Measurements from ENCODE around the gene CBLN2.
A peak's percentile ranks its signal among the peaks of the same experiment; 100 is the strongest.

Gene CBLN2

DNA sequence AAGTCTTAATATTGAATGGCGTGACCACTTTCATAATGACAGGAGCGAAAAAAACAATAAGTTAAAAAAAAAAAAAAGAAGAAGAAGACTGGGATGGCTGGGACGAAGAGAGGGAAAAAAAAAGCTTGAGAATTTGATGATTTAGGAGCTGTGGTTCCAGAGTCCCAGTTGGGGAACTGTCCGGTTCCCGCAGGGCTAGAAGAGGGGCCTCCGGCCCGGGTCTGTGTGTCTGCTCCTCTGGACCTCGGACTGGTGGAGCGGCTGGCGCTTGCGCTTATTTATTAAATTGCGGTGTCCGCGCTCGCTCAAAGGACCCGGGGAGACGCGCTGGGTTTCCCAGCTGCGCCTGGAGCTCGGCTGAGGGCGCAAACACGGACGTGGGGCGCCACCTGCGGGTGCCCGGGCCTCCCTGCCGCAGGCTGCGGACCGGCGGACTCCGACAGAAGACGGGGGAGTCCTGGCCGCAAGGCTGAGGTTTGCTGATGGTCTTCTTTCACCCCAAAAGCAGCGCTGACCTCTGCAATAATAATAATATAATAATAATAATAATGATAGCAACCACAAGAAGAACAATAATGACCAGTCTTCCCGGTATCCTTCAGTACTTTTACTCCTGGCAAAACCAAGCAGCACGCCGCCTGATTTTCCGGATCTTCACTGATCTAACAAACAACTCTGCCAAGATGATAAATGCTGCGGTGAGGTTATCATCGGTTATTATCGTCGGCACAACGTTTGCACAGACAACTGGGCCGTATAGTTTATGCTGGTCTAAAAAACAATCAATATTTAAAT is at the start of gene CBLN2:
TSS of gene CBLN2 (minus strand) at position 251 of the 795 bp plus-strand sequence. CDS start 2,182 bp downstream, outside the sequence.
- H3K27ac ChIP-seq: peak within 1 kb of the TSS; percentile 68
- TF ChIP-seq ZFX (IDR thresholded peaks at IDR 0.05) (no peak), CTCF (conservative IDR thresholded peaks at IDR 0.05) (peak; percentile 94)

GRCh38 chr18:72588360-72588759 is 44.2 kb upstream of the CBLN2 start:
- no peak overlapping the region for H3K27ac ChIP-seq
- TF ChIP-seq ZFX (IDR thresholded peaks at IDR 0.05): no peak

DNA sequence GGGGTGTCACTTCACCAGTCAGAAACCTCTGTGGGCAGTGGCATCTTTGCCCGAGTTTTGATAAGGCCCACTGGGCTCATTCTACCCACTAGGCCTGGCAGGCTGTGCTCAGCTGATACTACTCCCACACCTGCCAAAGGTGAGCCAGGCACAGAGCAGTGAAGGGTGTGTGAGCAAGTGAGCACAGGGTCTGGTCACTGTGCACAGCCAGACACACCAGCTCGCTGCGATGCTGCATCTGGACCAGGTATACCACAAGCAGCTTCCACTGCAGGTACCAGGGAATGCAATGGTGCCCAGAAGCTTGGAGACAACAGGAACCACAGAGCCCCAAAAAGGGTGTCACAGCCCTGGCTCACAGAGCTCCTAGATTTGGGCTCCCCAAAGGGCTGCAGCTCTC is 40.6 kb upstream of the CBLN2 start:
- H3K27ac ChIP-seq: peak overlapping the region; percentile 7; the same call in 1 of the 2 replicates
- TF ChIP-seq CTCF (conservative IDR thresholded peaks at IDR 0.05): no peak
- no peak for TF ChIP-seq ZFX (IDR thresholded peaks at IDR 0.05)

DNA sequence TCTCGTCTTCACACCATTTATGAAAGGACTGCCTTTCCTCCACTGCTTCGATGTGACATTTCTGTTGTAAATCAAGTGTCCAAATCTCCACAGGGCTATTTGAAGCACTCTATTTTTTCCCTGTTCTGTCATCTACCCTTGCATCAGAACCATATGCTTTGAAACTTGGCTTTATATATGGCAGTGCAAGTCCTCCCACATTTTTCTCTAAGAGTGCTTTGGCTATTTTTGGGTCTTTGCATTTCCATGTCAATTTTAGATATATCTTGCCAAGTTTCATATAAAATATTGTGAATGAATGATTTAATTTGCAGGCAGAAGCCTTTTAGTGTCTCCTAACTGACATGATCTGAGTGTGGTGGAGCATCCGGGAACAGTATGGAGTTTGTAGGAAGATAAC is 37.8 kb upstream of the CBLN2 start:
- no peak overlapping the region for H3K27ac ChIP-seq
- TF ChIP-seq CTCF (conservative IDR thresholded peaks at IDR 0.05) (no peak), ZFX (IDR thresholded peaks at IDR 0.05) (no peak)

- no peak for TF ChIP-seq CTCF (conservative IDR thresholded peaks at IDR 0.05)
- no peak overlapping the region for H3K27ac ChIP-seq
Observed at GRCh38 chr18:72572896-72573295, 28.8 kb upstream of the CBLN2 start.

DNA sequence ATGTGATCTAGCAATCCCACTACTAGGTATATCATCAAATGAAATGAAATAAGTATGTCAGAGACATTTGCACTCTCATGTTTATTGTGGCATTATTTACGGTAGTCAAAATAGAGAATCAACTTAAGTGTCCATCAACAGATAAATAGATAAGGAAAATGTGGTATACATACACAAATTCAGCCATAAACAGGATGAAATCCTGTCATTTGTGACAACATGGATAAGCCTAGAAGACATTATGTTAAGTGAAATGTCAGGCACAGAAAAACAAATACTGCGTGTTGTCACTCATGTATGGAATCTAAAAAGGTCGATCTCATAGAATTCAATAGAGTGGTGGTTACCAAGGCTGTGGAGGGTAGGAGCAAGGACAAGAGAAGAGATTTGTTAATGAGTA is 22.1 kb upstream of the CBLN2 start:
- no peak overlapping the region for H3K27ac ChIP-seq
- TF ChIP-seq CTCF (conservative IDR thresholded peaks at IDR 0.05) (no peak), ZFX (IDR thresholded peaks at IDR 0.05) (no peak)

DNA sequence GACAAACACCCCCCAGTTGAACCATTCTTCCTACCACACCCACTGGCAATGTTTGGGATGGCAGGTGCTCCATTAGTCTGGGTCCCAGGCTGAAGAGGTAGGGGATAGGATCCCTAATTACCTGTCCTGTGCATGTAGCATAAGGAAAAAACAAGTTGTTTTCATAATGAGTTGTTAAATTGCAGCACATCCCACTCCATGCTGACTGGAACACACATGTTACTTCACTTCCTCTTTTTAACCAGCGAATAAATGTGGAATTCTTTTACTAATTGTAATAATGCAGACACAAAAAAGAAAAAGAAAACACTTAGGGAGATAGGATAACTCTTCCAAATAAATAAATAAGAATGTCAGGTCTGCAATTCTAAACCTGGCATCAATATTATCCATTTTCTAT is 11.8 kb upstream of the CBLN2 start:
- TF ChIP-seq CTCF (conservative IDR thresholded peaks at IDR 0.05) (no peak), ZFX (IDR thresholded peaks at IDR 0.05) (no peak)

GRCh38 chr18:72555101-72555500 is 11.0 kb upstream of the CBLN2 start:
- H3K27ac ChIP-seq: no peak overlapping the region
- TF ChIP-seq CTCF (conservative IDR thresholded peaks at IDR 0.05): no peak
- no peak for TF ChIP-seq ZFX (IDR thresholded peaks at IDR 0.05)

More for the DNA sequence above, 11.8 kb upstream of the CBLN2 start:
- H3K27ac ChIP-seq: no peak overlapping the region
